ENCODE data around the gene SLC4A4. TPM values are rescaled to one million over a fixed set of nuclear protein-coding genes. Genes with fewer than 3 reads are reported as not detected.

SLC4A4 gene
- total RNA-seq = 10 to 100 TPM; 21.7 to 27.3 TPM

DNA sequence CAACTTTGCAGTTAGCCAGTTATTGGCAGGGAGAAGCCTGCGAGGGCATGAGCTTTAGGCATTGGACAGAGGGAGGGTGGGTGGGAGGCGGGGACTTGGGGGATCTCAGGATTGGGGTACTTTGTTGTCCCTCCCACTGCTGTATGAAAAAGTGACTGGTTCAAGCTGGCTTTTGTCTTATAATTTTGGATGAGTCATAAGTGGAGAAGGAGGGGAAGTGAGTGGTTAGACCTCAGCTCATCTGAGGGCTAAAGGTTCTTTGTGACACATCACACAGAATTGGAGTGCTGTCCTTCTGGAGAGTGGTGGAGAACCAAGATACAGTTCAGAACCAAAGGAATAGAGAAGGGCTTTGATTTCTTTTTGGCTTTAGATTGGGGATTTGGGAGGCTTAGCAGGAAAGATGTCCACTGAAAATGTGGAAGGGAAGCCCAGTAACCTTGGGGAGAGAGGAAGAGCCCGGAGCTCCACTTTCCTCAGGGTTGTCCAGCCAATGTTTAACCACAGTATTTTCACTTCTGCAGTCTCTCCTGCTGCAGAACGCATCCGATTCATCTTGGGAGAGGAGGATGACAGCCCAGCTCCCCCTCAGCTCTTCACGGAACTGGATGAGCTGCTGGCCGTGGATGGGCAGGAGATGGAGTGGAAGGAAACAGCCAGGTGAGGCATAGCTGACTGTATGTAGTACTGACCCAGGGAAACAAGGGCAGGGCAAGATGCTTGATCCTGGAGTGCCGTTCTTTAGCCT is at the start of gene SLC4A4:
SLC4A4 (plus strand) TSS at position 175 of the 748 bp plus-strand sequence.
- no peaks in the 10 kb centered on the region for H3K36me3 ChIP-seq
- H3K27ac ChIP-seq = no peak within 1 kb of the TSS
- no peaks in the 10 kb centered on the region for H3K9me3 ChIP-seq
- TF ChIP-seq CTCF (IDR thresholded peaks at IDR 0.05) = no peak
- H3K4me3 ChIP-seq = no peak within 1 kb of the TSS
- no peak for DNase-seq (ENCODE audit: low spot score)
- H3K27me3 ChIP-seq = no peaks in the 10 kb centered on the region
- H3K4me1 ChIP-seq = no peaks in the 10 kb centered on the region

GRCh38 chr4:71290074-71290473 is 48.7 kb upstream of the SLC4A4 start:
- no peak for TF ChIP-seq CTCF (IDR thresholded peaks at IDR 0.05)
- Histone ChIP-seq H3K27me3 (no peaks in the 10 kb centered on the region), H3K4me3 (no peak overlapping the region), H3K36me3 (no peaks in the 10 kb centered on the region), H3K27ac (no peak overlapping the region), H3K9me3 (no peaks in the 10 kb centered on the region), H3K4me1 (no peaks in the 10 kb centered on the region)
- DNase-seq (ENCODE audit: low spot score) = no peak

- no peak for DNase-seq (ENCODE audit: low spot score)
- H3K4me1 ChIP-seq = no peaks in the 10 kb centered on the region
- no peak for TF ChIP-seq CTCF (IDR thresholded peaks at IDR 0.05)
- no peaks in the 10 kb centered on the region for H3K36me3 ChIP-seq
- H3K27ac ChIP-seq = no peak overlapping the region
- no peaks in the 10 kb centered on the region for H3K9me3 ChIP-seq
- no peaks in the 10 kb centered on the region for H3K27me3 ChIP-seq
- no peak overlapping the region for H3K4me3 ChIP-seq
Measured at GRCh38 chr4:71290476-71290875, 48.3 kb upstream of the SLC4A4 start.

DNA sequence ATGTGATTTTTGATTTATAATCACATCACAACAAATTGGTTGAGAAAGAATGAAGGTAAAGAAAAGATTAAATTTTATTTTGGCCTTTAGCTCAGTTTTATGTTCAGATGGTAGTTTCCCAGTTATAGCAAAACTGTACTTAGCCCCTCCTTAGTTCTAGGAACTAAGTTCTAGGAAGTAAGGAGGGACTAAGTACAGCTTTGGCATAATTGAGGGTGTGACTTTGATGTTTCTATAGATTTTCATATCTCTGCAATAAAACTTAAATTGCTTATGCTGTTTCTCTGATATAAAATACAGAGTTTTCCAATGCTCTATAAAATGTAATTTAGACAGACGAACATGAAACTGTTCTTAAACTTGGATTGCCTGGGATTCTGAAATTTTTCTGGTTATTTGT is 46.6 kb upstream of the SLC4A4 start:
- Histone ChIP-seq H3K4me3 (no peak overlapping the region), H3K4me1 (no peaks in the 10 kb centered on the region), H3K36me3 (no peaks in the 10 kb centered on the region), H3K9me3 (no peaks in the 10 kb centered on the region), H3K27me3 (no peaks in the 10 kb centered on the region), H3K27ac (no peak overlapping the region)
- no peak for TF ChIP-seq CTCF (IDR thresholded peaks at IDR 0.05)
- DNase-seq (ENCODE audit: low spot score) = no peak

DNA sequence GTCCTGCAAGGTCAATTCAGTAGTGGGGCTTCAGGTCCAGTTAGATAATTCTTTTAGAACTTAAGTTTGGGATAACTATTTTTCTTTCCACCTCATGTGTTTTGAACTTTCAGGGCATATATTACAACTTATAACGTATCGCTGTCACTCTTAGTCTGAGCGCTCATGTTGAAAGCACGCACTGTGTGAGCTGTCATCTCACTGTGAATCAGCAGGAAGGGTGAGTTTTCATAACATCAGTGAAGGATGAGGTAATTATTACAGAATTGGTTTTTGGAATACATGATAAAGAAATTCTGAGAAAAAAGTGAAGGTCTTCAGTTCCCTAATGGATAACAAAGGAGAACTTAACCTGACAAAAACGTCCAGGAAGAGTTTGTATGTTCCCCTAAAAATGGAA is 45.1 kb upstream of the SLC4A4 start:
- no peak for TF ChIP-seq CTCF (IDR thresholded peaks at IDR 0.05)
- DNase-seq (ENCODE audit: low spot score) = no peak
- Histone ChIP-seq H3K36me3 (no peaks in the 10 kb centered on the region), H3K27ac (no peak overlapping the region), H3K27me3 (no peaks in the 10 kb centered on the region), H3K4me1 (no peaks in the 10 kb centered on the region), H3K9me3 (no peaks in the 10 kb centered on the region), H3K4me3 (no peak overlapping the region)

- H3K27me3 ChIP-seq = no peaks in the 10 kb centered on the region
- no peaks in the 10 kb centered on the region for H3K9me3 ChIP-seq
- no peaks in the 10 kb centered on the region for H3K36me3 ChIP-seq
- no peak overlapping the region for H3K4me3 ChIP-seq
- DNase-seq (ENCODE audit: low spot score) = no peak
- TF ChIP-seq CTCF (IDR thresholded peaks at IDR 0.05) = no peak
- H3K27ac ChIP-seq = no peak overlapping the region
- no peaks in the 10 kb centered on the region for H3K4me1 ChIP-seq
Measured at GRCh38 chr4:71294301-71294700, 44.5 kb upstream of the SLC4A4 start.
